ENCODE measurements around the gene GRK6. TPM values are rescaled to one million over a fixed set of nuclear protein-coding genes. Genes with fewer than 3 reads are reported as not detected.

GRK6 gene
- total RNA-seq, 2 donors from 2014 or later, result 38.0 to 64.4 TPM

GRCh38 chr5:177387405-177387804 lies 39.1 kb upstream of the GRK6 start:
- Histone ChIP-seq H3K9me3 (no peaks in the 10 kb centered on the region), H3K27ac (no peak overlapping the region), H3K36me3 (no peaks in the 10 kb centered on the region), H3K9ac (ENCODE audit: low read depth in 2 of 2, low read length in 2 of 2) (no peak overlapping the region), H3K4me1 (peaks cover 9% of the 10 kb centered on the region), H3K27me3 (no peaks in the 10 kb centered on the region), H3K4me3 (no peak overlapping the region)
- no peak for DNase-seq
- intact Hi-C loops (cut with DNase I), result loop anchor here (5.0 kb wide), 1 partner anchor 115 kb away; no protein-coding TSS in a partner anchor
- TF ChIP-seq CTCF (IDR thresholded peaks at IDR 0.05), result no peak

- Histone ChIP-seq H3K27me3 (no peaks in the 10 kb centered on the region), H3K9me3 (no peaks in the 10 kb centered on the region), H3K4me1 (peaks cover 9% of the 10 kb centered on the region), H3K27ac (peak overlapping the region; percentile 4), H3K9ac (ENCODE audit: low read depth in 2 of 2, low read length in 2 of 2) (no peak overlapping the region), H3K4me3 (no peak overlapping the region), H3K36me3 (no peaks in the 10 kb centered on the region)
- no peak for DNase-seq
- no peak for TF ChIP-seq CTCF (IDR thresholded peaks at IDR 0.05)
- intact Hi-C loops (cut with DNase I), result loop anchor here (5.0 kb wide), 1 partner anchor 114 kb away; no protein-coding TSS in a partner anchor
These were observed 37.9 kb upstream of the GRK6 start for GRCh38 chr5:177388521-177389052.

- peaks cover 9% of the 10 kb centered on the region for H3K4me1 ChIP-seq
- DNase-seq, result peak; percentile 35
- no peak overlapping the region for H3K4me3 ChIP-seq
- intact Hi-C loops (cut with DNase I), result loop anchor here (2.0 to 5.0 kb wide), 2 partner anchors 65 to 113 kb away; no protein-coding TSS in a partner anchor
- no peaks in the 10 kb centered on the region for H3K36me3 ChIP-seq
- TF ChIP-seq CTCF (IDR thresholded peaks at IDR 0.05), result no peak
- peak overlapping the region; percentile 11 for H3K27ac ChIP-seq
- H3K9ac ChIP-seq (ENCODE audit: low read depth in 2 of 2, low read length in 2 of 2), result peak overlapping the region in 1 of 2 donors; percentile 31
- H3K9me3 ChIP-seq, result no peaks in the 10 kb centered on the region
- no peaks in the 10 kb centered on the region for H3K27me3 ChIP-seq
These were observed 37.0 kb upstream of the GRK6 start for GRCh38 chr5:177389241-177390169.

- Histone ChIP-seq H3K27ac (peak overlapping the region; percentile 11), H3K27me3 (no peaks in the 10 kb centered on the region), H3K4me3 (no peak overlapping the region), H3K9me3 (no peaks in the 10 kb centered on the region), H3K36me3 (no peaks in the 10 kb centered on the region), H3K4me1 (peaks cover 9% of the 10 kb centered on the region), H3K9ac (ENCODE audit: low read depth in 2 of 2, low read length in 2 of 2) (peak overlapping the region in 1 of 2 donors; percentile 31)
- intact Hi-C loops (cut with DNase I), result loop anchor here (2.0 kb wide), 1 partner anchor 64 kb away; no protein-coding TSS in a partner anchor
- peak; percentile 99 for TF ChIP-seq CTCF (IDR thresholded peaks at IDR 0.05)
- peak; percentile 90 for DNase-seq
These were observed 35.8 kb upstream of the GRK6 start for GRCh38 chr5:177390363-177391300.

GRCh38 chr5:177392765-177393164 lies 33.7 kb upstream of the GRK6 start:
- Histone ChIP-seq H3K4me3 (no peak overlapping the region), H3K27ac (no peak overlapping the region), H3K9ac (ENCODE audit: low read depth in 2 of 2, low read length in 2 of 2) (no peak overlapping the region), H3K36me3 (no peaks in the 10 kb centered on the region), H3K9me3 (no peaks in the 10 kb centered on the region), H3K4me1 (peaks cover 9% of the 10 kb centered on the region), H3K27me3 (no peaks in the 10 kb centered on the region)
- intact Hi-C loops (cut with DNase I), result no loop called here
- no peak for DNase-seq
- no peak for TF ChIP-seq CTCF (IDR thresholded peaks at IDR 0.05)
